HEK293 (cell line): ENCODE measurements around the gene TRNAU1AP.

Experiments
- CTCF ChIA-PET: fragments of 350-600 bp; formaldehyde crosslinking; extraction: SDS; loops from one replicate; lab custom pipeline; 2021; ENCODE audit warnings: antibody characterized with exemption; lab: Yijun Ruan, JAX
- POLR2A ChIA-PET: fragments of 300-600 bp; formaldehyde crosslinking; extraction: SDS; loops from one replicate; lab custom pipeline; 2020; ENCODE audit warnings: antibody characterized with exemption, inconsistent platforms; lab: Yijun Ruan, JAX
- H3K27ac ChIP-seq: fragments of 200-500 bp; sonication (Bioruptor generic); 2 replicates; pipeline ENCODE4 v1.5.1; 2014; ENCODE audit warnings: low read depth, low read length, control low read depth, inconsistent platforms; ENCODE audit errors: extremely low read depth
- H3K36me3 ChIP-seq, 2 experiments: fragments of 200-500 bp in 1 of 2; sonication (Bioruptor generic) in 1 of 2; 1 replicate in 1 of 2; 2 replicates in 1 of 2; pipeline ENCODE4 v1.5.1; 2014 to 2017; ENCODE audit warnings: inconsistent platforms in 2 of 2, low read length in 2 of 2; ENCODE audit not compliant: control insufficient read depth in 2 of 2, insufficient read depth in 1 of 2
- H3K4me1 ChIP-seq: fragments of 200-500 bp; sonication (Bioruptor generic); 2 replicates; pipeline ENCODE4 v1.5.1; 2014; ENCODE audit warnings: mild to moderate bottlenecking, low read length, inconsistent platforms; ENCODE audit not compliant: control insufficient read depth, insufficient read depth
- H3K4me3 ChIP-seq: 2 replicates; pipeline ENCODE4 v1.5.1; 2011; ENCODE audit warnings: low read depth, mild to moderate bottlenecking, control low read depth, low read length, moderate library complexity
- H3K9me3 ChIP-seq: fragments of 200-500 bp; sonication (Bioruptor generic); 2 replicates; pipeline ENCODE4 v1.5.1; 2014; ENCODE audit warnings: low read depth, low read length, inconsistent platforms; ENCODE audit not compliant: control insufficient read depth, insufficient read depth
- BCL11A ChIP-seq: fragments of 450-650 bp; formaldehyde crosslinking; IDR thresholded peaks from 2 replicates; pipeline ENCODE4 v1.5.1; 2016; ENCODE audit warnings: low read depth, missing biosample characterization, missing genetic modification characterization
- FEZF1 ChIP-seq: fragments of 450-650 bp; formaldehyde crosslinking; IDR thresholded peaks from 2 replicates; pipeline ENCODE4 v1.5.1; 2016; ENCODE audit warnings: missing biosample characterization, missing genetic modification characterization
- IKZF3 ChIP-seq: fragments of 450-650 bp; IDR thresholded peaks from 2 replicates; pipeline ENCODE4 v1.5.0; 2018; ENCODE audit warnings: missing biosample characterization, mild to moderate bottlenecking, missing genetic modification characterization, moderate library complexity
- KLF16 ChIP-seq: fragments of 450-650 bp; formaldehyde crosslinking; IDR thresholded peaks from 2 replicates; pipeline ENCODE4 v1.5.1; 2017; ENCODE audit warnings: missing biosample characterization, missing genetic modification characterization
- KLF8 ChIP-seq: fragments of 450-650 bp; formaldehyde crosslinking; IDR thresholded peaks from 2 replicates; pipeline ENCODE4 v1.5.1; 2016; ENCODE audit warnings: missing biosample characterization, missing genetic modification characterization
- MEIS1 ChIP-seq: sonication (generic); formaldehyde crosslinking; IDR thresholded peaks from 2 replicates; pipeline ENCODE4 v1.8.1; 2022; ENCODE audit warnings: missing genetic modification reagents, mild to moderate bottlenecking, borderline replicate concordance
- YY1 ChIP-seq: fragments of 450-650 bp; formaldehyde crosslinking; IDR thresholded peaks from 2 replicates; pipeline ENCODE4 v1.5.1; 2018; ENCODE audit warnings: missing biosample characterization, missing genetic modification characterization
- ZBTB21 ChIP-seq: fragments of 450-650 bp; formaldehyde crosslinking; IDR thresholded peaks from 2 replicates; pipeline ENCODE4 v1.5.1; 2017; ENCODE audit warnings: missing biosample characterization, missing genetic modification characterization
- ZFP69B ChIP-seq: fragments of 450-650 bp; formaldehyde crosslinking; IDR thresholded peaks from 2 replicates; pipeline ENCODE4 v1.5.1; 2016; ENCODE audit warnings: missing biosample characterization, missing genetic modification characterization
- ZIC2 ChIP-seq: fragments of 450-650 bp; formaldehyde crosslinking; IDR thresholded peaks from 2 replicates; pipeline ENCODE4 v1.5.1; 2016; ENCODE audit warnings: missing biosample characterization, missing genetic modification characterization
- ZNF211 ChIP-seq: fragments of 450-650 bp; formaldehyde crosslinking; IDR thresholded peaks from 2 replicates; pipeline ENCODE4 v1.5.1; 2016; ENCODE audit warnings: low read depth, missing biosample characterization, missing genetic modification characterization
- ZNF274 ChIP-seq, 2 experiments: fragments of 200-500 bp in 1 of 2; fragments of 450-650 bp in 1 of 2; sonication (Bioruptor generic) in 1 of 2; formaldehyde crosslinking in 1 of 2; IDR thresholded peaks; 2 replicates each; pipeline versions ENCODE4 v1.5.1 to v1.6.1; 2014 to 2016; ENCODE audit warnings: borderline replicate concordance in 1 of 2, inconsistent platforms in 1 of 2, low read length in 1 of 2, missing biosample characterization in 1 of 2, missing genetic modification characterization in 1 of 2
- ZNF311 ChIP-seq: fragments of 450-650 bp; formaldehyde crosslinking; IDR thresholded peaks from 2 replicates; pipeline ENCODE4 v1.5.1; 2017; ENCODE audit warnings: missing biosample characterization, missing genetic modification characterization, borderline replicate concordance
- ZNF350 ChIP-seq: fragments of 450-650 bp; formaldehyde crosslinking; IDR thresholded peaks from 2 replicates; pipeline ENCODE4 v1.5.0; 2017; ENCODE audit warnings: missing biosample characterization, mild to moderate bottlenecking, missing genetic modification characterization
- ZNF423 ChIP-seq: fragments of 450-650 bp; formaldehyde crosslinking; IDR thresholded peaks from 2 replicates; pipeline ENCODE4 v1.5.1; 2016; ENCODE audit warnings: missing biosample characterization, missing genetic modification characterization
- ZNF501 ChIP-seq: fragments of 450-650 bp; formaldehyde crosslinking; IDR thresholded peaks from 2 replicates; pipeline ENCODE4 v1.5.1; 2016; ENCODE audit warnings: missing biosample characterization, missing genetic modification characterization
- ZNF544 ChIP-seq: fragments of 450-650 bp; formaldehyde crosslinking; IDR thresholded peaks from 2 replicates; pipeline ENCODE4 v1.5.0; 2017; ENCODE audit warnings: missing biosample characterization, missing genetic modification characterization
- ZNF585B ChIP-seq: fragments of 450-650 bp; formaldehyde crosslinking; IDR thresholded peaks from 2 replicates; pipeline ENCODE4 v1.5.1; 2016; ENCODE audit warnings: missing biosample characterization, missing genetic modification characterization
- ZNF660 ChIP-seq: fragments of 450-650 bp; IDR thresholded peaks from 2 replicates; pipeline ENCODE4 v1.5.1; 2018; ENCODE audit warnings: missing biosample characterization, mild to moderate bottlenecking, missing genetic modification characterization
- ZNF701 ChIP-seq: fragments of 450-650 bp; formaldehyde crosslinking; IDR thresholded peaks from 2 replicates; pipeline ENCODE4 v1.5.1; 2016; ENCODE audit warnings: missing biosample characterization, missing genetic modification characterization
- ZNF76 ChIP-seq: fragments of 450-650 bp; formaldehyde crosslinking; IDR thresholded peaks from 2 replicates; pipeline ENCODE4; 2016; ENCODE audit warnings: low read depth, missing biosample characterization, missing genetic modification characterization, borderline replicate concordance
- TF ChIP-seq, protein P1 (sequence below): fragments of 450-650 bp; formaldehyde crosslinking; IDR thresholded peaks from 2 replicates; pipeline ENCODE4 v1.5.1; 2016; ENCODE audit warnings: missing biosample characterization, missing genetic modification characterization
- TF ChIP-seq, protein P2 (sequence below): fragments of 450-650 bp; formaldehyde crosslinking; IDR thresholded peaks from 2 replicates; pipeline ENCODE4 v1.5.1; 2016; ENCODE audit warnings: missing biosample characterization, missing genetic modification characterization
- TF ChIP-seq, protein P3 (sequence below): fragments of 450-650 bp; IDR thresholded peaks from 2 replicates; pipeline ENCODE4 v1.5.1; 2018; ENCODE audit warnings: missing biosample characterization, missing genetic modification characterization
- TF ChIP-seq, protein P4 (sequence below): fragments of 450-650 bp; formaldehyde crosslinking; IDR thresholded peaks from 2 replicates; pipeline ENCODE4 v1.5.1; 2016; ENCODE audit warnings: missing biosample characterization, missing genetic modification characterization

TRNAU1AP gene

DNA sequence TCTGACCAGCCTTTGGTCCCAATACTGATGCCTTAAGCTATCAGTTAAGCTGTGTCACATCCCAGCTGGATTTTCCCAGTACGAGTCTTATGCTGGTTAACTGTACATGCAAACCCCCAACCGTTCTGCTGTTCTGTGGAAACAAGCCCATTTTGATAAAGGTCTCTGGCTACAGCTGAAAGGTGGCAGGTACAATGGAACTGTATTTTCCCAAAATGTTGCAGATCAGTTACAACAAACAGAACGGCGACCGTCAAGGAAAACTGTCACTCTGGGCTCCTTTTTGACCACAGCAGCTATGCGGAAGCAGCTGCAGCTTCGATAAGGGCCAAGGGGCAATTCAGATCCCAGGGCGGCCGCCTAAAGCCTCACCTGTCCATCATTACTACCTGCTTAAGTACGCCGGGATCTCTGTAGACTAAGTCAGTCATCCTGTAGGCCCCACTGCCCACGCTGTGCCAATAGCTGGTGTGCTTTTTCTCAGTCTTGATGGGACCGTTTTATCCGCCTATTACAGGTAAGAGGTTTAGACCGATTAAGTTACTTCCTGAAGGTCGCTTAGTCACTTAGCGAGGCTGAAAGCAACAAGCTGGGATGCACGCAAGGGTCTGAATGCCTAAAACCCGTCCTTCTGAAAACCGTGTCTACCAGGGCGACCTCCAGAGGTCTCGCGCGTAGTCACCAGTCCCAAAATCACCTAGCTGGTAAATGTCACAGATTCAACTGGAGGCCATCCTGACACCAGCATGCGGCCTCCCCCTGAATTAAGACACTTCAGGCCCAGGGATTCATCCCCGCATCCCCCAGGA, 28.0 kb downstream of the TRNAU1AP start (continued):
- TF ChIP-seq ZNF660 (tag by site-specific recombination), result no peak

DNA sequence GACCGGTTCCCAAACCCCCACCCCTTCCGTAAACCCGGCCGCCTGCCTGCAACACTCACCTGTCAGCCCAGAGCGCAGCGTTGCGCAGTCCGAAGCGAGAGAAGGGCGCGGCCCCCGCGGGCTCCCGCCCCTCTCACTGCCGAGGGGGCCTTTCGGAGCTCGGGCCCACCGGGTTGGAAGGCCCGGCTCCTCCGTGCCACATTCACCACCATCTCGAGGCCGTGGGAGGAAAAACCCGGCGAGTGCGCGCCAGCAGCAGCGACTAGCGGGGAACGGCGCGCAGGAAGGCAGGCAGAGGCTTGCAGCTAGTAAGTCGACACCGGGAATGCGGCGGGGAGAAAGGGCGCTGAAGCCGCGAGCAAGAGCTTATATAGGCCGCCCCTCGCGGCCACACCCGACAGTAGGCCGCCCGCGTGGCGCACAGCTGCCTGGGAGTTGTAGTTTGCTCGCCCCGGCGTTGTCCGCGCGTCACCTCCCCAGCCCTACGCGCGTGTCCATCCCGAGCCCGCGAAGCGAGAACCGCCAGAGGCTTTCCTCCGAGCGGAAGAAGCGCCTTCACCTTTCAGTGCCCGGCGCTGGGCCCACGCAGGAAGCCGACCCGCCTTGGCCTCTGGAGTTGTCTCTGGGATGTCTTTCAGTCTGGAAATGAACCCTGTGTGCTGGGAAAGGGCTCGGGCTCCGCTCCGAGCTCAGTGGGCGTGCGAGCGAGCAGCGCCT, 28.8 kb downstream of the TRNAU1AP start:
- peaks cover 14 to 45% of the 10 kb centered on the region in 2 experiments; a peak in 2 of 3 replicates for H3K36me3 ChIP-seq
- H3K4me3 ChIP-seq, result peak overlapping the region; percentile 74
- CTCF ChIA-PET, result interaction anchor here (0.7 to 3.5 kb wide), 15 partner anchors 13 to 1304 kb away, joined by 3 to 25 read pairs (median 4); partner anchors contain the start of gene TRNAU1AP
- POLR2A ChIA-PET, result interaction anchor here (0.5 to 3.3 kb wide), 77 partner anchors 9 to 1216 kb away, joined by 3 to 56 read pairs (median 4); partner anchors contain the start of genes ATP5IF1, EPB41, FAM76A and GMEB1
- H3K9me3 ChIP-seq, result no peaks in the 10 kb centered on the region
- no peaks in the 10 kb centered on the region; the same call in 1 of the 2 replicates for H3K4me1 ChIP-seq
- H3K27ac ChIP-seq, result peak overlapping the region; percentile 79
- peak; percentile 39; the same call in 1 of the 2 replicates for TF ChIP-seq ZIC2 (tag by site-specific recombination)
- peak; percentile 27; the same call in 1 of the 2 replicates for TF ChIP-seq MEIS1 (CRISPR knock-in tag)
- TF ChIP-seq KLF16 (tag by site-specific recombination), result peak; percentile 98
- peak; percentile 97; the same call in 1 of the 2 replicates for TF ChIP-seq ZNF501 (tag by site-specific recombination)
- no peak for TF ChIP-seq ZNF311 (tag by site-specific recombination)
- TF ChIP-seq, protein P1, sequence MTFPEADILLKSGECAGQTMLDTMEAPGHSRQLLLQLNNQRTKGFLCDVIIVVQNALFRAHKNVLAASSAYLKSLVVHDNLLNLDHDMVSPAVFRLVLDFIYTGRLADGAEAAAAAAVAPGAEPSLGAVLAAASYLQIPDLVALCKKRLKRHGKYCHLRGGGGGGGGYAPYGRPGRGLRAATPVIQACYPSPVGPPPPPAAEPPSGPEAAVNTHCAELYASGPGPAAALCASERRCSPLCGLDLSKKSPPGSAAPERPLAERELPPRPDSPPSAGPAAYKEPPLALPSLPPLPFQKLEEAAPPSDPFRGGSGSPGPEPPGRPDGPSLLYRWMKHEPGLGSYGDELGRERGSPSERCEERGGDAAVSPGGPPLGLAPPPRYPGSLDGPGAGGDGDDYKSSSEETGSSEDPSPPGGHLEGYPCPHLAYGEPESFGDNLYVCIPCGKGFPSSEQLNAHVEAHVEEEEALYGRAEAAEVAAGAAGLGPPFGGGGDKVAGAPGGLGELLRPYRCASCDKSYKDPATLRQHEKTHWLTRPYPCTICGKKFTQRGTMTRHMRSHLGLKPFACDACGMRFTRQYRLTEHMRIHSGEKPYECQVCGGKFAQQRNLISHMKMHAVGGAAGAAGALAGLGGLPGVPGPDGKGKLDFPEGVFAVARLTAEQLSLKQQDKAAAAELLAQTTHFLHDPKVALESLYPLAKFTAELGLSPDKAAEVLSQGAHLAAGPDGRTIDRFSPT (tag by site-specific recombination), result no peak
- TF ChIP-seq ZFP69B (tag by site-specific recombination), result 0 out of 2 replicates have a peak, but pooled peaks have one; percentile 58
- no peak for TF ChIP-seq ZNF423 (tag by site-specific recombination)
- peak; percentile 67; the same call in 1 of the 2 replicates for TF ChIP-seq YY1 (tag by site-specific recombination)
- no peak for TF ChIP-seq ZNF544
- peak; percentile 7 for TF ChIP-seq ZBTB21
- no peak; the same call in 1 of the 2 replicates for TF ChIP-seq FEZF1 (tag by site-specific recombination)
- TF ChIP-seq ZNF585B (tag by site-specific recombination), result 0 out of 2 replicates have a peak, but pooled peaks have one; percentile 6
- 0 out of 2 replicates have a peak, but pooled peaks have one; percentile 33 for TF ChIP-seq IKZF3 (tag by site-specific recombination)
- TF ChIP-seq, protein P2, sequence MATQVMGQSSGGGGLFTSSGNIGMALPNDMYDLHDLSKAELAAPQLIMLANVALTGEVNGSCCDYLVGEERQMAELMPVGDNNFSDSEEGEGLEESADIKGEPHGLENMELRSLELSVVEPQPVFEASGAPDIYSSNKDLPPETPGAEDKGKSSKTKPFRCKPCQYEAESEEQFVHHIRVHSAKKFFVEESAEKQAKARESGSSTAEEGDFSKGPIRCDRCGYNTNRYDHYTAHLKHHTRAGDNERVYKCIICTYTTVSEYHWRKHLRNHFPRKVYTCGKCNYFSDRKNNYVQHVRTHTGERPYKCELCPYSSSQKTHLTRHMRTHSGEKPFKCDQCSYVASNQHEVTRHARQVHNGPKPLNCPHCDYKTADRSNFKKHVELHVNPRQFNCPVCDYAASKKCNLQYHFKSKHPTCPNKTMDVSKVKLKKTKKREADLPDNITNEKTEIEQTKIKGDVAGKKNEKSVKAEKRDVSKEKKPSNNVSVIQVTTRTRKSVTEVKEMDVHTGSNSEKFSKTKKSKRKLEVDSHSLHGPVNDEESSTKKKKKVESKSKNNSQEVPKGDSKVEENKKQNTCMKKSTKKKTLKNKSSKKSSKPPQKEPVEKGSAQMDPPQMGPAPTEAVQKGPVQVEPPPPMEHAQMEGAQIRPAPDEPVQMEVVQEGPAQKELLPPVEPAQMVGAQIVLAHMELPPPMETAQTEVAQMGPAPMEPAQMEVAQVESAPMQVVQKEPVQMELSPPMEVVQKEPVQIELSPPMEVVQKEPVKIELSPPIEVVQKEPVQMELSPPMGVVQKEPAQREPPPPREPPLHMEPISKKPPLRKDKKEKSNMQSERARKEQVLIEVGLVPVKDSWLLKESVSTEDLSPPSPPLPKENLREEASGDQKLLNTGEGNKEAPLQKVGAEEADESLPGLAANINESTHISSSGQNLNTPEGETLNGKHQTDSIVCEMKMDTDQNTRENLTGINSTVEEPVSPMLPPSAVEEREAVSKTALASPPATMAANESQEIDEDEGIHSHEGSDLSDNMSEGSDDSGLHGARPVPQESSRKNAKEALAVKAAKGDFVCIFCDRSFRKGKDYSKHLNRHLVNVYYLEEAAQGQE (tag by site-specific recombination), result peak; percentile 29; the same call in 1 of the 2 replicates
- TF ChIP-seq ZNF350 (tag by site-specific recombination), result no peak
- peak; percentile 99 for TF ChIP-seq KLF8 (tag by site-specific recombination)
- TF ChIP-seq ZNF274 (IDR thresholded peaks at IDR 0.05; ENCODE audit: low read length), result no peak
- TF ChIP-seq ZNF274 (tag by site-specific recombination; IDR thresholded peaks at IDR 0.05; ENCODE audit: borderline replicate concordance), result no peak
- TF ChIP-seq, protein P3, sequence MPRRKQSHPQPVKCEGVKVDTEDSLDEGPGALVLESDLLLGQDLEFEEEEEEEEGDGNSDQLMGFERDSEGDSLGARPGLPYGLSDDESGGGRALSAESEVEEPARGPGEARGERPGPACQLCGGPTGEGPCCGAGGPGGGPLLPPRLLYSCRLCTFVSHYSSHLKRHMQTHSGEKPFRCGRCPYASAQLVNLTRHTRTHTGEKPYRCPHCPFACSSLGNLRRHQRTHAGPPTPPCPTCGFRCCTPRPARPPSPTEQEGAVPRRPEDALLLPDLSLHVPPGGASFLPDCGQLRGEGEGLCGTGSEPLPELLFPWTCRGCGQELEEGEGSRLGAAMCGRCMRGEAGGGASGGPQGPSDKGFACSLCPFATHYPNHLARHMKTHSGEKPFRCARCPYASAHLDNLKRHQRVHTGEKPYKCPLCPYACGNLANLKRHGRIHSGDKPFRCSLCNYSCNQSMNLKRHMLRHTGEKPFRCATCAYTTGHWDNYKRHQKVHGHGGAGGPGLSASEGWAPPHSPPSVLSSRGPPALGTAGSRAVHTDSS (tag by site-specific recombination), result no peak
- peak; percentile 96 for TF ChIP-seq ZNF76 (tag by site-specific recombination)
- TF ChIP-seq, protein P4, sequence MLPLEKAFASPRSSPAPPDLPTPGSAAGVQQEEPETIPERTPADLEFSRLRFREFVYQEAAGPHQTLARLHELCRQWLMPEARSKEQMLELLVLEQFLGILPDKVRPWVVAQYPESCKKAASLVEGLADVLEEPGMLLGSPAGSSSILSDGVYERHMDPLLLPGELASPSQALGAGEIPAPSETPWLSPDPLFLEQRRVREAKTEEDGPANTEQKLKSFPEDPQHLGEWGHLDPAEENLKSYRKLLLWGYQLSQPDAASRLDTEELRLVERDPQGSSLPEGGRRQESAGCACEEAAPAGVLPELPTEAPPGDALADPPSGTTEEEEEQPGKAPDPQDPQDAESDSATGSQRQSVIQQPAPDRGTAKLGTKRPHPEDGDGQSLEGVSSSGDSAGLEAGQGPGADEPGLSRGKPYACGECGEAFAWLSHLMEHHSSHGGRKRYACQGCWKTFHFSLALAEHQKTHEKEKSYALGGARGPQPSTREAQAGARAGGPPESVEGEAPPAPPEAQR (tag by site-specific recombination), result 0 out of 2 replicates have a peak, but pooled peaks have one; percentile 6
- TF ChIP-seq ZNF701 (tag by site-specific recombination), result 0 out of 2 replicates have a peak, but pooled peaks have one; percentile 16
- TF ChIP-seq BCL11A (tag by site-specific recombination), result peak; percentile 17; the same call in 1 of the 2 replicates
- no peak for TF ChIP-seq ZNF211 (tag by site-specific recombination)
